HEK293 (cell line): ENCODE measurements around the gene DGAT2L6.
"Not testable (repeated sequence)": the region's sequence is repeated elsewhere in the genome, so short reads cannot be mapped to it uniquely, and the experiment has no call there.

Source experiments
- CTCF ChIA-PET: fragments of 350-600 bp; formaldehyde crosslinking; extraction: SDS; loops from one replicate; lab custom pipeline; 2021; ENCODE audit warnings: antibody characterized with exemption; lab: Yijun Ruan, JAX
- POLR2A ChIA-PET: fragments of 300-600 bp; formaldehyde crosslinking; extraction: SDS; loops from one replicate; lab custom pipeline; 2020; ENCODE audit warnings: antibody characterized with exemption, inconsistent platforms; lab: Yijun Ruan, JAX
- H3K27ac ChIP-seq: fragments of 200-500 bp; sonication (Bioruptor generic); 2 replicates; pipeline ENCODE4 v1.5.1; 2014; ENCODE audit warnings: low read depth, low read length, control low read depth, inconsistent platforms; ENCODE audit errors: extremely low read depth
- H3K36me3 ChIP-seq, 2 experiments: fragments of 200-500 bp in 1 of 2; sonication (Bioruptor generic) in 1 of 2; 1 replicate in 1 of 2; 2 replicates in 1 of 2; pipeline ENCODE4 v1.5.1; 2014 to 2017; ENCODE audit warnings: inconsistent platforms in 2 of 2, low read length in 2 of 2; ENCODE audit not compliant: control insufficient read depth in 2 of 2, insufficient read depth in 1 of 2
- H3K4me1 ChIP-seq: fragments of 200-500 bp; sonication (Bioruptor generic); 2 replicates; pipeline ENCODE4 v1.5.1; 2014; ENCODE audit warnings: mild to moderate bottlenecking, low read length, inconsistent platforms; ENCODE audit not compliant: control insufficient read depth, insufficient read depth
- H3K4me3 ChIP-seq: 2 replicates; pipeline ENCODE4 v1.5.1; 2011; ENCODE audit warnings: low read depth, mild to moderate bottlenecking, control low read depth, low read length, moderate library complexity
- H3K9me3 ChIP-seq: fragments of 200-500 bp; sonication (Bioruptor generic); 2 replicates; pipeline ENCODE4 v1.5.1; 2014; ENCODE audit warnings: low read depth, low read length, inconsistent platforms; ENCODE audit not compliant: control insufficient read depth, insufficient read depth
- GFI1B ChIP-seq: fragments of 450-650 bp; formaldehyde crosslinking; IDR thresholded peaks from 2 replicates; pipeline ENCODE4 v1.5.1; 2016; ENCODE audit warnings: missing biosample characterization, missing genetic modification characterization
- GLIS2 ChIP-seq: fragments of 450-650 bp; formaldehyde crosslinking; IDR thresholded peaks from 2 replicates; pipeline ENCODE4 v1.5.1; 2016; ENCODE audit warnings: missing biosample characterization, missing genetic modification characterization
- HOXC10 ChIP-seq: sonication (generic); formaldehyde crosslinking; IDR thresholded peaks from 2 replicates; pipeline ENCODE4 v1.8.1; 2023; ENCODE audit warnings: mild to moderate bottlenecking, missing genetic modification reagents
- TRIM28 ChIP-seq: IDR thresholded peaks from 2 replicates; pipeline ENCODE4 v1.6.1; 2011; ENCODE audit warnings: low read length, control low read depth, borderline replicate concordance
- YY2 ChIP-seq: fragments of 450-650 bp; formaldehyde crosslinking; IDR thresholded peaks from 2 replicates; pipeline ENCODE4 v1.5.1; 2016; ENCODE audit warnings: missing biosample characterization, missing genetic modification characterization
- ZFHX2 ChIP-seq: fragments of 450-650 bp; formaldehyde crosslinking; conservative IDR thresholded peaks from 2 replicates; pipeline ENCODE4 v1.5.1; 2016; ENCODE audit warnings: missing biosample characterization, missing genetic modification characterization
- ZNF132 ChIP-seq: fragments of 450-650 bp; formaldehyde crosslinking; IDR thresholded peaks from 2 replicates; pipeline ENCODE4 v1.5.1; 2017; ENCODE audit warnings: missing biosample characterization, missing genetic modification characterization, borderline replicate concordance
- ZNF148 ChIP-seq: fragments of 450-650 bp; formaldehyde crosslinking; IDR thresholded peaks from 2 replicates; pipeline ENCODE4 v1.5.0; 2017; ENCODE audit warnings: missing biosample characterization, missing genetic modification characterization, borderline replicate concordance
- ZNF18 ChIP-seq: fragments of 450-650 bp; formaldehyde crosslinking; IDR thresholded peaks from 2 replicates; pipeline ENCODE4 v1.5.1; 2016; ENCODE audit warnings: missing biosample characterization, missing genetic modification characterization
- ZNF324 ChIP-seq: fragments of 450-650 bp; formaldehyde crosslinking; IDR thresholded peaks from 2 replicates; pipeline ENCODE4 v1.5.1; 2016; ENCODE audit warnings: missing biosample characterization, missing genetic modification characterization
- ZNF391 ChIP-seq: fragments of 450-650 bp; formaldehyde crosslinking; IDR thresholded peaks from 2 replicates; pipeline ENCODE4 v1.5.1; 2016; ENCODE audit warnings: low read depth, missing biosample characterization, missing genetic modification characterization, borderline replicate concordance
- ZNF596 ChIP-seq: fragments of 450-650 bp; IDR thresholded peaks from 2 replicates; pipeline ENCODE4 v1.5.0; 2018; ENCODE audit warnings: missing biosample characterization, mild to moderate bottlenecking, missing genetic modification characterization, moderate library complexity
- ZNF600 ChIP-seq: fragments of 450-650 bp; formaldehyde crosslinking; IDR thresholded peaks from 2 replicates; pipeline ENCODE4 v1.5.1; 2016; ENCODE audit warnings: missing biosample characterization, missing genetic modification characterization
- ZNF639 ChIP-seq: fragments of 450-650 bp; formaldehyde crosslinking; IDR thresholded peaks from 2 replicates; pipeline ENCODE4 v1.5.1; 2016; ENCODE audit warnings: missing biosample characterization, missing genetic modification characterization
- ZNF704 ChIP-seq: fragments of 450-650 bp; formaldehyde crosslinking; IDR thresholded peaks from 2 replicates; pipeline ENCODE4 v1.5.1; 2016; ENCODE audit warnings: missing biosample characterization, missing genetic modification characterization

Gene DGAT2L6

GRCh38 chrX:70201732-70202131 is 24.4 kb downstream of the DGAT2L6 start (continued):
- TF ChIP-seq ZNF148 (tag by site-specific recombination) (no peak), ZNF391 (no peak)

GRCh38 chrX:70208479-70208878 is 31.2 kb downstream of the DGAT2L6 start:
- ChIA-PET POLR2A (no interaction called here), CTCF (interaction anchor here (0.6 to 0.7 kb wide), 2 partner anchors 103 to 1199 kb away, joined by 5 read pairs; no protein-coding TSS in a partner anchor)
- Histone ChIP-seq H3K4me1 (no peaks in the 10 kb centered on the region), H3K9me3 (no peaks in the 10 kb centered on the region), H3K27ac (no peak overlapping the region), H3K4me3 (no peak overlapping the region), H3K36me3 (no peaks in the 10 kb centered on the region)
- TF ChIP-seq YY2 (tag by site-specific recombination): no peak
- TF ChIP-seq ZNF596 (tag by site-specific recombination): no peak
- no peak for TF ChIP-seq GFI1B (tag by site-specific recombination)
- TF ChIP-seq ZNF132 (tag by site-specific recombination): no peak
- no peak for TF ChIP-seq GLIS2 (tag by site-specific recombination)
- TF ChIP-seq ZNF600 (tag by site-specific recombination): no peak
- no peak for TF ChIP-seq ZNF639 (tag by site-specific recombination)
- no peak for TF ChIP-seq ZNF704 (tag by site-specific recombination)
- TF ChIP-seq ZNF18: no peak
- TF ChIP-seq ZNF324 (tag by site-specific recombination): no peak
- no peak for TF ChIP-seq TRIM28
- no peak for TF ChIP-seq ZFHX2
- TF ChIP-seq HOXC10 (CRISPR knock-in tag): no peak

- CTCF ChIA-PET, H3K4me3 ChIP-seq, POLR2A ChIA-PET, H3K9me3 ChIP-seq, H3K36me3 ChIP-seq, H3K4me1 ChIP-seq, H3K27ac ChIP-seq: not testable (repeated sequence)
Observed at GRCh38 chrX:70209570-70209969, 32.3 kb downstream of the DGAT2L6 start.
